Prostate gland (tissue), 2 donors: ENCODE data around the gene RAD51B.

Source experiments
- POLR2A ChIP-seq: fragments of 450-650 bp; IDR thresholded peaks from one replicate; pipeline ENCODE4 v1.6.1; 2016; ENCODE audit warnings: antibody characterized with exemption, mild to moderate bottlenecking
- POLR2AphosphoS5 ChIP-seq: sonication (generic); formaldehyde crosslinking; IDR thresholded peaks from one replicate; pipeline ENCODE4 v1.6.1; 2017; ENCODE audit warnings: antibody characterized with exemption
- TF ChIP-seq, protein P1 (sequence below), 4 experiments: fragments of 200-600 bp in 2 of 4; fragments of 450-650 bp in 2 of 4; sonication (generic) in 2 of 4; IDR thresholded peaks; 1 replicate in 3 of 4; 2 replicates in 1 of 4; pipeline ENCODE4 v1.5.1; 2016 to 2019; ENCODE audit warnings: antibody characterized with exemption in 4 of 4, mild to moderate bottlenecking in 2 of 4, moderate library complexity in 2 of 4

DNA sequence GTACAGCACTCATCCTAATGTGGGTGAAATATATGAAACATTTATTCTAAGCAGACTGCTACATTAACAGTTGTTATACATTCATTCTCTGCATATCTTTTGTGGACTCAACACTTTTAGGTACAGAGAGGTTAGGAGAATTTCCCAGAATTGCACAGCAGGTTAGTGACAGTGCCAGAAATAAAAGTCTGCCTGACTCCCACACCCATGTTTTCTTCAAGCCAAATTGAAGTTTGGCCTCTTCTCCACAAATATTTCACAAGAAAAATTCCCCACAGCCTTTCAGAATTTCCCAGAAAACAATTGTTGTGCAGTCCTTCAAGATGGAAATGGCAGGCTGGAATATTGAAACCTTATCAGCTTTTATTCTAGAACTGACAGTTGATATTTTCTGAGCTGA lies 464.8 kb downstream of the RAD51B start:
- TF ChIP-seq, protein P1, sequence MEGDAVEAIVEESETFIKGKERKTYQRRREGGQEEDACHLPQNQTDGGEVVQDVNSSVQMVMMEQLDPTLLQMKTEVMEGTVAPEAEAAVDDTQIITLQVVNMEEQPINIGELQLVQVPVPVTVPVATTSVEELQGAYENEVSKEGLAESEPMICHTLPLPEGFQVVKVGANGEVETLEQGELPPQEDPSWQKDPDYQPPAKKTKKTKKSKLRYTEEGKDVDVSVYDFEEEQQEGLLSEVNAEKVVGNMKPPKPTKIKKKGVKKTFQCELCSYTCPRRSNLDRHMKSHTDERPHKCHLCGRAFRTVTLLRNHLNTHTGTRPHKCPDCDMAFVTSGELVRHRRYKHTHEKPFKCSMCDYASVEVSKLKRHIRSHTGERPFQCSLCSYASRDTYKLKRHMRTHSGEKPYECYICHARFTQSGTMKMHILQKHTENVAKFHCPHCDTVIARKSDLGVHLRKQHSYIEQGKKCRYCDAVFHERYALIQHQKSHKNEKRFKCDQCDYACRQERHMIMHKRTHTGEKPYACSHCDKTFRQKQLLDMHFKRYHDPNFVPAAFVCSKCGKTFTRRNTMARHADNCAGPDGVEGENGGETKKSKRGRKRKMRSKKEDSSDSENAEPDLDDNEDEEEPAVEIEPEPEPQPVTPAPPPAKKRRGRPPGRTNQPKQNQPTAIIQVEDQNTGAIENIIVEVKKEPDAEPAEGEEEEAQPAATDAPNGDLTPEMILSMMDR (IDR thresholded peaks at IDR 0.05), result no peak
- no peak for TF ChIP-seq POLR2A
- no peak for TF ChIP-seq POLR2AphosphoS5
